Sciatic nerve (tissue), 2 donors: Measurements from ENCODE around the gene ST8SIA4. TPM values are rescaled to one million over a fixed set of nuclear protein-coding genes. Genes with fewer than 3 reads are reported as not detected.

Experiments used
- ATAC-seq: fragments of 200-7000 bp; cut with Tn5 transposase; one replicate; pipeline ENCODE4 v1.9.1; 2020; ENCODE audit warnings: mild to moderate bottlenecking, moderate library complexity
- DNase-seq: peaks from one replicate; pipeline ENCODE4 v3.0.0-alpha.2; 2020; ENCODE audit warnings: low spot score
- intact Hi-C: fragments of 100-400 bp; cut with DNase I; formaldehyde crosslinking; loops from one replicate; pipeline ENCODE4 v1.14.2; 2022
- total RNA-seq: library from RNA; stranded (reverse); fragmentation: NEBNext Ultra II Directional; extraction: Animal tissue kit (Norgen Biotek cat#: 25700); gene quantifications from one replicate; pipeline ENCODE4 v1.2.1, GENCODE V29; 2021
- donor health status: DM: no; HTN: no; CAD: no.
- donor health status: DM: no; HTN: no; CAD: no.

The ST8SIA4 gene
- total RNA-seq, 1 donor from 2014 or later, result 17.3 TPM

DNA sequence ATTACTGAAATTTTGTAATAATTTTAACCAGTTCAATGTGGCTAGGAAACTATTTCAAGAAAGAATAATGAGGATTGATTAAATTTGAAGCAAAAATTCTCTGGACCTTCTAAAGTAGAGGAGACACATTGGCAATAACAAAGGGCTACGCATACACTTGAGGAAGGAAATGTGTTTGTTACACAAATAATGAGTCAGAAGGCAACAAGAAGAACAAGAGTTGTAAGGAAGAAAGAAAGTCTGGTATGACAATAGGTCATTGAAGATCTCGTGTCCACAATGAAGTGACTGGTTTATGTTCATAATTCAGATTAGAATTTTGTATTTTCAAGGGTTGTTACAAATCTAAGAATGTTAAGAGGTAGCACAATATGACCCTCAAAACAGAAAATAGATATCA is 25.8 kb downstream of the ST8SIA4 start:
- ATAC-seq (no peak), DNase-seq (no peak)
- intact Hi-C loops, result no loop called here

GRCh38 chr5:100872408-100873190 is 30.5 kb downstream of the ST8SIA4 start:
- ATAC-seq, result no peak
- intact Hi-C loops, result no loop called here
- DNase-seq, result no peak

- intact Hi-C loops, result no loop called here
- no peak for DNase-seq
- no peak for ATAC-seq
Observed at GRCh38 chr5:100867039-100867562, 36.0 kb downstream of the ST8SIA4 start.

DNA sequence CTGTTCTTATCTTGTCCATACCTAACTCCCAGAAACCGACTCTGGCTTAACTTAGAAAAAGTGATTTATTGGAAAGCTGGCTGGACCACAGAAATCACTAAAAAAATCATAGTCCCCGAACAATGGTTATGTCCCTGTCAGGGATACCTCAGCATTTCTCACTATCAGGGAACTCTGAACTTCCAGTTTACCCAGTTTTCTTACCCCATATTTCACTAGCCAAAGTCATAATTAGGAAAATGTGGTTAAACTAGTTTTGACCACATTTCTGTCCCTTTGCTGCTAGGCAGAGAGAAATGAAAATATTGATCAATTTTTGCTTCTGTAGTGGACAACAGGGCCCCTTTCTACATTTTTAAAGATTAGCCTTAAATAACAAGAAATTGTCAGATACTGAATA is 38.2 kb downstream of the ST8SIA4 start:
- no peak for DNase-seq
- ATAC-seq, result no peak
- intact Hi-C loops, result no loop called here

DNA sequence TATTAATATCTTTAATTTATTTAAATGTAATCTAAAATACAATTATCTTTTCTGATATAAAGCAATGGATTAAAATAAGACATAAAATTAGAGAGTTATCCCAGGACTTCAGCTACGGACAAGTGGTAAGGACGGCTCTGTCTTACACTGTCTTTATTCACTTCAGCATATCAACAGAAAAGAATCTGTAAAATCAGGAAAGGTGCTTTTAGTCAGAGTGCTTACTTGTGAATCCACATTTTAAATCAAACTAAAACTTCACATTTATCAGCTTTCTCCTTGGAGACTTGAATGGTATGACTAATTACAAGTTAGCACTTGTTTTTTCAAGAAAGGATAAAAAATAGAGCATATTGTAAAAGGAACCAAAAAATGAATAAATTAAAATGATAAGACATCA is 39.3 kb downstream of the ST8SIA4 start:
- ATAC-seq (no peak), DNase-seq (no peak)
- intact Hi-C loops, result no loop called here

GRCh38 chr5:100861148-100861547 is 41.9 kb downstream of the ST8SIA4 start:
- intact Hi-C loops, result no loop called here
- DNase-seq, result no peak
- no peak for ATAC-seq

DNA sequence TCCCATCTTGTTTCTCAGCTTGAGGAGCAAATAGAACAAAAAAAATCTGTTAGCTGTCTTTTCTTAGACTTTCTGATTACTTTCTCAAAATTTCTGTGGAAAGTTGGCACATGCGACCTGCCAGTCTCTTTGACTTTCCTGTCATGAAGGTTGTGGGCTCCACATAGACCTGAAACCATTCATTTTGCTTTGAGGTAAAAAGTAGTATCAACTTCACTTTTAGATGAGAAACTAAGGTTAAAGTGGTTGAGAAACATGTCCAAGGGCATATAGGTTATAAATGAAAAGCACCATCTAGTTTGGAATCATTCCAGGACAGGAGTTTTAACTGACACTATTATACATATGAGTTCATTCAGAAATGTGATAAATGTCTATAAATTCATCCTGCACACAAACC is 42.7 kb downstream of the ST8SIA4 start:
- DNase-seq (no peak), ATAC-seq (no peak)
- intact Hi-C loops, result no loop called here

DNA sequence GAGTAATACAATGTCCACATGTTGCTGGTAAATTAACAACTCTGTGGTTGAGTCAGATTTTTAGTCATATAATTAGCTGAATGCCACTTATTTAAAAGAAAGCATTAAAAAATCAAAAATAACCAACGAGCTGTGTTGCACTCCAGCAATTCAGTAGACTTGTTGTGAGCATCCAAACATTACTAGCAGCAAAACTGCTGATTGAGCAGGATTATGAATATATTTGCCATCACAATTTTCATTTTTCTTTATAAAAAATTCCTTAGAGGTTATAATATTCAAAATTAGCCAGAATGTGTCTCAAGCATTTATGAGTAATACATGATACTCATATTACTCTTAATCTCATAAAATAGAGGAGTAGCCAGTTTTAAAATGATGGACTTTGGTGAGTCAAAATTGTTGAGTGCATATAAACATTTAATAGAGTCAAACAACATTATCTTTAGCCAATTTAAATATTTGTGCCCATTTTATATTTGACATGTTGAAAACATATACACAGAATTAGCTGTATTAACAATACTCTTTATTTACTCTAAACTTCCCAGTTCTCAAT is 44.0 kb downstream of the ST8SIA4 start:
- ATAC-seq, result no peak

DNA sequence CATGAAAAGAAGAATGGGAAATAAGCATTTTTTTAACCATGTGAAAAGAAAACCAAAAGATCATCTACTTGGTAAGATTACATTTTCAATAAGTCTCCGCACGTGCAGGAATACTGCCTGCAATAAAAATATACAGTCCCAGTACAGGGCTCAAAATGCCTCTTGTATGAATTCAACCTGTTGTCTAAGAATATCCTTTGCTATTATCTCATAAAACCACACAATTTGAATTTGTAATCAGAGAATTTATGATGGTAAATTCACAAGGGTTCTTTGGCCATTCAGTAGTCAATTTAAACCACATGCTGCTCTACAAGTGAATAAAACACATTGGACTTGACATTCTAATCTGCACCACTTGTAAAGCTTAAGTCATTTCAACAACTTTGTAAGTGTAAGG is 46.6 kb downstream of the ST8SIA4 start:
- ATAC-seq (no peak), DNase-seq (no peak)
- intact Hi-C loops, result loop anchor here (5.0 kb wide), 1 partner anchor 1166 kb away; no protein-coding TSS in a partner anchor

More for the DNA sequence above, 44.0 kb downstream of the ST8SIA4 start:
- DNase-seq, result no peak
- intact Hi-C loops, result loop anchor here (5.0 kb wide), 1 partner anchor 1163 kb away; no protein-coding TSS in a partner anchor

GRCh38 chr5:100855937-100856430 is 47.1 kb downstream of the ST8SIA4 start:
- no peak for DNase-seq
- no peak for ATAC-seq
- intact Hi-C loops, result loop anchor here (5.0 kb wide), 1 partner anchor 1166 kb away; no protein-coding TSS in a partner anchor

DNA sequence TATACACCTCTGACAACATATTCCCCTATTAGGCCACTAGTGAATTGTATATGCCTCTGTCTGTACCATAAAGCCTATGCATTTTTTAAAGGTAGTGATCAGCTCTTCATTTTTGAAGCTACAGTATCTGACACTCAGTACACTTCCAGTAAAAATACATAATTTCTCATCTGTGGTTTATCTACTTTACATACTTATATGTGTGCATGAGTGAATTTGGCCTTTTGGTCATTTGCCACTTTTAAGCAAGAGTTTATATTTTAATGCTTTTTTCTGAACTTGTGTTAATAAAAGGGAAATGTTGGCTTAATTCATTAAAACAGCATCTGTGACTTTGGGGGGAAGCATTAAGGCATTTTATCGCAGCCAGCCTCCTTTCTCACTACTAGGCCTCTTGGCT is 47.8 kb downstream of the ST8SIA4 start:
- ATAC-seq (no peak), DNase-seq (no peak)
- intact Hi-C loops, result loop anchor here (5.0 kb wide), 1 partner anchor 1167 kb away; no protein-coding TSS in a partner anchor

- intact Hi-C loops, result no loop called here
- ATAC-seq (no peak), DNase-seq (no peak)
Observed at GRCh38 chr5:100854591-100854990, 48.5 kb downstream of the ST8SIA4 start.

DNA sequence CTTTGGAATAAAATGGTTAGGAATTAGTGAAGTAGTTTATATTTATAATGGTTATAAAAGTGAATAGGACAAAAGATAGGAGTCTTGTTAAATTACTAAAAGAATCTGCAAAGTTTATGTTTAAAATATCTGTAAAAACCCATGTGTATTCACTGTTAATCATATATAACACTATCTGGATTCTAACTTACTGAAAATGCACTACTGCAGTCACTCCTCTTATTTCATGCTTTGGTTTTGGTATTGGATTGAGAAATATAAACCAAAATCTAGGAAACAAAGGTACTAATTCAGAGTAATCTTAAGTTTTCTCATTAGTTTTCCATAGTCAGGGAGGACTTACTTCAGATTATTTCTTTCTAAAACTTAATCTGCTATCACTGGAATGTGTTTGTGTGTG is 49.5 kb downstream of the ST8SIA4 start:
- DNase-seq (no peak), ATAC-seq (no peak)
- intact Hi-C loops, result no loop called here

- peak; percentile 48 for ATAC-seq
- intact Hi-C loops, result no loop called here
- no peak for DNase-seq
Observed at GRCh38 chr5:100852988-100853449, 50.1 kb downstream of the ST8SIA4 start.

DNA sequence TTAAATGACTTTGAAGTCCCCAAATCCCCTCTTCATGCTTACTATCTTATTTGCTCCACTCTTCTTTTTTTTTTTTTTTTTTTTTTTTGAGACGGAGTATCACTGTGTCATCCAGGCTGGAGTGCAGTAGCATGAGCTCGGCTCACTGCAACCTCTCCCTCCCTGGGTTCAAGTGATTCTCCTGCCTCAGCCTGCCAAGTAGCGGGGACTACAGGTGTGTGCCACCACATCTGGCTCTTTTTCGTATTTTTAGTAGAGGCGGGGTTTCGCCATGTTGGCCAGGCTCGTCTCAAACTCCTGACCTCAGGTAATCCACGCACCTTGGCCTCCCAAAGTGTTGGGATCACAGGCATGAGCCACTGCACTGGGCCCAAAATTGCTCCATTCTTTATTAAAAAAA is 51.0 kb downstream of the ST8SIA4 start:
- DNase-seq (no peak), ATAC-seq (no peak)
- intact Hi-C loops, result no loop called here

- peak; percentile 34 for ATAC-seq
- no peak for DNase-seq
- intact Hi-C loops, result no loop called here
Observed at GRCh38 chr5:100846772-100847171, 56.3 kb downstream of the ST8SIA4 start.

DNA sequence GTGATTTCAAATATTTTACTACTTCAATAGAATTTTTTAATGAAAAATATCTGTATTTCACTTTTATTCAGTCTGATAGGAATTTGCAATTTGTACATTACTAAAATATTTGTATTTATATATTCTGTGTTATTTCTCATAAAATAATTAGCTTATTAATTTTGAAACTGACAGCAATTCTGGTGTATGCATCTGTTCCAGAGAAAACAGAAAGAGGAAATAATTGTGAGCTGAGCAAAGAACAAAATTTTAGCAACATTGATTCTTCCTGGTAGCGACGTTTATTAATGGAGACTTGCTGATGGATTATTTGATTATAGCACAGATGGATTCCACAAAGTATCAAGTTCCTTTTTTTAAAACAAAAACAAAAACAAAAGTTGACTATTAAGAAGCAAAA is 61.0 kb downstream of the ST8SIA4 start:
- no peak for ATAC-seq
- intact Hi-C loops, result no loop called here
- no peak for DNase-seq

GRCh38 chr5:100841358-100842076 is 61.6 kb downstream of the ST8SIA4 start:
- intact Hi-C loops, result no loop called here
- ATAC-seq (no peak), DNase-seq (no peak)

GRCh38 chr5:100840789-100841188 is 62.3 kb downstream of the ST8SIA4 start:
- no peak for DNase-seq
- ATAC-seq, result no peak
- intact Hi-C loops, result no loop called here
